GM12873 (cell line): ENCODE results near the gene POLDIP2.

ENCODE experiments used
- CTCF ChIP-seq: IDR thresholded peaks from 2 replicates; pipeline ENCODE4 v1.5.1; 2012; ENCODE audit warnings: low read depth, mild to moderate bottlenecking, moderate library complexity, low read length, control low read depth; ENCODE audit not compliant: insufficient read depth; ENCODE audit errors: missing control alignments

POLDIP2 gene

GRCh38 chr17:28346199-28346580, 11.1 kb downstream of the POLDIP2 start:
- TF ChIP-seq CTCF, result no peak

DNA sequence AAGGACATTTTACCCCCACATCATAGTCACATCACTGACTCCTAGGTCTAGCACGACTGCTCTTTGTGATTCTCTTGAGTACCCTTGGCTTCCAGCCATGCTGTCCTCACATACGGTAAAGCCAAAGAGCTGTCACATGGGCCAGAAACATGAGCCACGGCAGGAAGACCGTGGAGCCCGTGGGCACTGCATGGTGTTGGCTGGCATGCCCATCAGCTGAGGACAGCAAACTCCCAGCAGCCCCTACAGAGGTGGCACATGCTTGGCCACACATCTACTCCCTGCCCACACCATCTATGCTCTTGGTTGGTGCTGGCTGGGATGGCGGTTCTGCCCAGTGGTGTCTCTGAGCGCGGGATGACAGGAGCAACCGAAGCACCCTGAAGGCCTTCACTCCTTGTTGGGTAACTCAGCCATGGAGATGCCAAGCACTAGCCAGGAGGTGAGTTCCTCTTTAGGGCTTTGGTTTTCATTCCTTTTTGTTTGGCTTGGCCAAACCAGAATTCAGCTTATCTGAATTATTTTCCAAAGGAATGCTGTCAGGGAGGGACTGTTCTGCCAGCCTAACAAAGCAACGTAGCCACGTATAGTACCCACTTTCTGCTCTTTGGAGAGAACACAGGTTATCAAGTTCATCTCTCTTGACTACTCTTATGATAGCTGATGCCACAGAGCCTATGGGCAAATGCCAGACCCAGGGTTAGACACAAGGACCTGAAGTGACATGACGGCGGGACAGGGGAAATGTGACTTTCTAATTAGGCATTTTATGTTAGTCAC, 11.7 kb downstream of the POLDIP2 start:
- no peak for TF ChIP-seq CTCF

DNA sequence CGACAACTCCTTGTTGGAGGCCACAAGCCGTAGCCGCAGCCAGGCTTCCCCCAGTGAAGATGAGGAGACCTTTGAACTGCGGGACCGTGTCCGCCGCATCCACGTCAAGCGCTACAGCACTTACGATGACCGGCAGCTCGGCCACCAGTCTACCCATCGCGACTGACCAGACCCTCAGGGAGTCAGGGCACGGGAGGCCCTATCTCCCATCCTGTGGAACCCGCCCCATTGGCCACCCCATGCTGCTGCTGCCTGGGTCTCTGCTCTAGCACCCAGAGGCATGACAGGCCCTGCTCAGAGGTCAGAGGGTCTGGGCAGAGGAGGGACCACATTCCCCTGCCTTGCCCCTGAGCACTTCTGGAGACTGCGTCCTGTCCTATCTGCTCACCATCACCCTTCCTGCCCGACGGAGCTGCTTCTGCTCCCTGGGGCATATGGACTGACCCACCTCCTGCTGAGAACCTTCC, 12.9 kb downstream of the POLDIP2 start:
- TF ChIP-seq CTCF, result no peak

GRCh38 chr17:28344011-28344410, 13.3 kb downstream of the POLDIP2 start:
- no peak for TF ChIP-seq CTCF

GRCh38 chr17:28343491-28343932, 13.8 kb downstream of the POLDIP2 start:
- TF ChIP-seq CTCF, result no peak

GRCh38 chr17:28342313-28342712, 15.0 kb downstream of the POLDIP2 start:
- TF ChIP-seq CTCF, result no peak

GRCh38 chr17:28341516-28341915, 15.8 kb downstream of the POLDIP2 start:
- TF ChIP-seq CTCF, result no peak
